Right lobe of liver (tissue), 6 donors: ENCODE data around the gene MBOAT2. TPM values are rescaled to one million over a fixed set of nuclear protein-coding genes. Genes with fewer than 3 reads are reported as not detected.

Source experiments
- ATAC-seq, 4 donors: fragments of 200-7000 bp; cut with Tn5 transposase; one replicate each; pipeline ENCODE4 v1.9.1; 2020; ENCODE audit warnings: mild to moderate bottlenecking in 4 of 4, moderate library complexity in 4 of 4
- DNase-seq, 3 donors: peaks; one replicate each; pipeline ENCODE4 v3.0.0-alpha.2; 2020
- H3K27ac ChIP-seq, 3 donors: fragments of 200-600 bp; one replicate each; pipeline ENCODE4 v1.8.0; 2022
- H3K27me3 ChIP-seq, 2 donors: fragments of 200-600 bp; one replicate each; pipeline ENCODE4 v1.8.0; 2022
- H3K36me3 ChIP-seq, 4 donors: fragments of 200-600 bp; sonication (generic) in 1 of 4; one replicate each; pipeline versions ENCODE4 v1.5.1 to v1.8.0; 2017 to 2022; ENCODE audit warnings: control low read depth in 1 of 4
- H3K4me1 ChIP-seq, 4 donors: fragments of 200-600 bp; sonication (generic) in 1 of 4; one replicate each; pipeline versions ENCODE4 v1.5.1 to v1.8.0; 2017 to 2022; ENCODE audit warnings: control low read depth in 1 of 4
- H3K4me3 ChIP-seq, 3 donors: fragments of 200-600 bp; one replicate each; pipeline ENCODE4 v1.8.0; 2022
- H3K9me3 ChIP-seq, 4 donors: fragments of 200-600 bp; sonication (generic) in 1 of 4; one replicate each; pipeline versions ENCODE4 v1.5.1 to v1.8.0; 2017 to 2022; ENCODE audit warnings: control low read depth in 1 of 4
- CTCF ChIP-seq, 4 donors: fragments of 200-600 bp in 3 of 4; fragments of 450-650 bp in 1 of 4; IDR thresholded peaks; one replicate each; pipeline versions ENCODE4 v1.5.1 to v1.8.0; 2016 to 2022; ENCODE audit warnings: antibody characterized with exemption in 4 of 4, mild to moderate bottlenecking in 2 of 4
- POLR2A ChIP-seq: fragments of 450-650 bp; IDR thresholded peaks from one replicate; pipeline ENCODE4 v1.6.1; 2017; ENCODE audit warnings: antibody characterized with exemption, mild to moderate bottlenecking
- WGBS: methylation state at CpG from one replicate; pipeline ENCODE4 v1.1.6; 2018; ENCODE audit warnings: low coverage, low lambda C conversion rate; ENCODE audit not compliant: insufficient coverage; ENCODE audit errors: missing lambda C conversion rate; 5-methylcytosine and 5-hydroxymethylcytosine counted together
- intact Hi-C, 2 donors: fragments of 100-400 bp; cut with DNase I; formaldehyde crosslinking; loops; one replicate each; pipeline versions ENCODE4 v1.11.2 to v1.14.1; 2022
- total RNA-seq, 6 experiments: library from RNA; depleted of rRNA in 2 of 6; stranded (reverse); fragments of >200 nt in 2 of 6; fragmentation: NEBNext Ultra II Directional in 3 of 6; extraction: Animal tissue kit (Norgen Biotek cat#: 25700) in 3 of 6; gene quantifications; one replicate each; pipeline versions ENCODE4 v1.1.0 to v1.2.4, GENCODE V29; 2016 to 2023
- donor health status: DM: no; HTN: yes; CAD: no.
- donor health status: DM: no; HTN: no; CAD: no.
- donor health status: DM: no; HTN: no; CAD: no.
- donor health status: DM: no; HTN: yes; CAD: no.
- donor health status: DM: no; HTN: yes; CAD: no.

The MBOAT2 gene
- total RNA-seq, 6 experiments from 2014 or later: 0.50 to 1.9 (median 1.5) TPM

GRCh38 chr2:8893978-8894820 lies 109.3 kb downstream of the MBOAT2 start:
- Histone ChIP-seq H3K27ac (no peak overlapping the region), H3K9me3 (no peaks in the 10 kb centered on the region), H3K4me1 (no peaks in the 10 kb centered on the region), H3K36me3 (no peaks in the 10 kb centered on the region), H3K4me3 (no peak overlapping the region), H3K27me3 (no peaks in the 10 kb centered on the region)
- intact Hi-C loops: no loop called here
- no peak for DNase-seq
- no peak for TF ChIP-seq POLR2A
- TF ChIP-seq CTCF (IDR thresholded peaks at IDR 0.05): no peak
- no peak for ATAC-seq
- 74% methylated on average over 15 of the region's 19 CpGs for WGBS

GRCh38 chr2:8893474-8893873 lies 110.0 kb downstream of the MBOAT2 start:
- Histone ChIP-seq H3K27ac (no peak overlapping the region), H3K9me3 (no peaks in the 10 kb centered on the region), H3K27me3 (no peaks in the 10 kb centered on the region), H3K4me3 (no peak overlapping the region), H3K36me3 (no peaks in the 10 kb centered on the region), H3K4me1 (no peaks in the 10 kb centered on the region)
- ATAC-seq (no peak), DNase-seq (no peak)
- intact Hi-C loops: no loop called here
- 70% methylated on average over 1 of the region's 1 CpG for WGBS
- TF ChIP-seq POLR2A (no peak), CTCF (IDR thresholded peaks at IDR 0.05) (no peak)

GRCh38 chr2:8892111-8892510 lies 111.4 kb downstream of the MBOAT2 start:
- WGBS: 92% methylated on average over 2 of the region's 2 CpGs
- ATAC-seq (no peak), DNase-seq (no peak)
- Histone ChIP-seq H3K9me3 (no peaks in the 10 kb centered on the region), H3K4me3 (no peak overlapping the region), H3K27me3 (no peaks in the 10 kb centered on the region), H3K27ac (no peak overlapping the region), H3K36me3 (no peaks in the 10 kb centered on the region), H3K4me1 (no peaks in the 10 kb centered on the region)
- TF ChIP-seq CTCF (IDR thresholded peaks at IDR 0.05): no peak
- no peak for TF ChIP-seq POLR2A
- intact Hi-C loops: no loop called here

- no peak overlapping the region for H3K27ac ChIP-seq
- no peaks in the 10 kb centered on the region for H3K9me3 ChIP-seq
- H3K36me3 ChIP-seq: no peaks in the 10 kb centered on the region
- H3K27me3 ChIP-seq: no peaks in the 10 kb centered on the region
- intact Hi-C loops: no loop called here
- no peaks in the 10 kb centered on the region for H3K4me1 ChIP-seq
- 73% methylated on average over 6 of the region's 7 CpGs for WGBS
- no peak for TF ChIP-seq POLR2A
- TF ChIP-seq CTCF (IDR thresholded peaks at IDR 0.05): no peak
- no peak for DNase-seq
- H3K4me3 ChIP-seq: no peak overlapping the region
- no peak for ATAC-seq
Measured at GRCh38 chr2:8889978-8890377, 113.5 kb downstream of the MBOAT2 start.
